H9 (cell line): ENCODE data around the gene PUM2. TPM values are rescaled to one million over a fixed set of nuclear protein-coding genes. Genes with fewer than 3 reads are reported as not detected.

Experiments used
- DNase-seq: peaks from one replicate; pipeline ENCODE4 v3.0.0-alpha.2; 2017
- H2AFZ ChIP-seq: one replicate; pipeline ENCODE4 v1.6.1; 2013; ENCODE audit warnings: mild to moderate bottlenecking, low read length, control low read depth, moderate library complexity
- H2AK5ac ChIP-seq: 2 replicates; pipeline ENCODE4 v1.6.1; 2013; ENCODE audit warnings: low read length, control low read depth, mixed read lengths; ENCODE audit not compliant: insufficient read length
- H2BK120ac ChIP-seq: one replicate; pipeline ENCODE4 v1.6.1; 2013; ENCODE audit warnings: low read depth, mild to moderate bottlenecking, low read length, control low read depth, inconsistent platforms; ENCODE audit not compliant: poor library complexity, severe bottlenecking
- H2BK12ac ChIP-seq: 2 replicates; pipeline ENCODE4 v1.6.1; 2013; ENCODE audit warnings: low read length, control low read depth, mixed read lengths, low read depth; ENCODE audit not compliant: insufficient read length
- H2BK15ac ChIP-seq: 2 replicates; pipeline ENCODE4 v1.6.1; 2013; ENCODE audit warnings: low read depth, low read length, control low read depth
- H2BK20ac ChIP-seq: one replicate; pipeline ENCODE4 v1.6.1; 2013; ENCODE audit warnings: low read depth, mild to moderate bottlenecking, low read length, control low read depth, inconsistent platforms; ENCODE audit not compliant: poor library complexity, severe bottlenecking
- H2BK5ac ChIP-seq: 2 replicates; pipeline ENCODE4 v1.6.1; 2013; ENCODE audit warnings: low read length, control low read depth, mixed read lengths; ENCODE audit not compliant: insufficient read length
- H3K14ac ChIP-seq: 2 replicates; pipeline ENCODE4 v1.6.1; 2013; ENCODE audit warnings: low read length, control low read depth; ENCODE audit not compliant: insufficient read depth
- H3K18ac ChIP-seq: 2 replicates; pipeline ENCODE4 v1.6.1; 2013; ENCODE audit warnings: low read depth, mild to moderate bottlenecking, mixed read lengths, low read length, control low read depth; ENCODE audit not compliant: insufficient read length
- H3K23ac ChIP-seq: 2 replicates; pipeline ENCODE4 v1.6.1; 2013; ENCODE audit warnings: low read length, control low read depth, mixed read lengths, low read depth; ENCODE audit not compliant: insufficient read length
- H3K23me2 ChIP-seq: 2 replicates; pipeline ENCODE4 v1.6.1; 2013; ENCODE audit warnings: low read depth, mild to moderate bottlenecking, mixed read lengths, low read length, control low read depth; ENCODE audit not compliant: insufficient read length, poor library complexity, severe bottlenecking
- H3K27ac ChIP-seq: 2 replicates; pipeline ENCODE4 v1.5.1; 2013; ENCODE audit warnings: low read length, control low read depth, mixed read lengths, low read depth; ENCODE audit not compliant: insufficient read length
- H3K27me3 ChIP-seq: 2 replicates; pipeline ENCODE4 v1.6.1; 2013; ENCODE audit warnings: low read length, control low read depth, inconsistent platforms; ENCODE audit not compliant: insufficient read depth
- H3K4ac ChIP-seq: 2 replicates; pipeline ENCODE4 v1.6.1; 2013; ENCODE audit warnings: low read depth, mild to moderate bottlenecking, control low read depth, inconsistent platforms, low read length, moderate library complexity
- H3K4me1 ChIP-seq: 2 replicates; pipeline ENCODE4 v1.6.1; 2013; ENCODE audit warnings: low read length, control low read depth, inconsistent platforms; ENCODE audit not compliant: insufficient read depth
- H3K4me2 ChIP-seq: 2 replicates; pipeline ENCODE4 v1.6.1; 2013; ENCODE audit warnings: low read length, control low read depth, mixed read lengths; ENCODE audit not compliant: insufficient read length, insufficient read depth
- H3K56ac ChIP-seq: 2 replicates; pipeline ENCODE4 v1.6.1; 2013; ENCODE audit warnings: low read depth, mild to moderate bottlenecking, mixed read lengths, low read length, control low read depth; ENCODE audit not compliant: insufficient read length
- H3K79me1 ChIP-seq: 2 replicates; pipeline ENCODE4 v1.6.1; 2013; ENCODE audit warnings: low read depth, mild to moderate bottlenecking, moderate library complexity, low read length, control low read depth, inconsistent platforms; ENCODE audit not compliant: insufficient read depth, poor library complexity, severe bottlenecking
- H3K79me2 ChIP-seq: 2 replicates; pipeline ENCODE4 v1.6.1; 2013; ENCODE audit warnings: low read length, control low read depth, inconsistent platforms; ENCODE audit not compliant: insufficient read depth
- H3K9ac ChIP-seq: 2 replicates; pipeline ENCODE4 v1.6.1; 2013; ENCODE audit warnings: low read length, control low read depth, mixed read lengths; ENCODE audit not compliant: insufficient read length; ENCODE audit errors: extremely low read depth
- H3K9me3 ChIP-seq: one replicate; pipeline ENCODE4 v1.6.1; 2013; ENCODE audit warnings: low read depth, low read length, inconsistent platforms; ENCODE audit not compliant: control insufficient read depth
- H3T11ph ChIP-seq: one replicate; pipeline ENCODE4 v1.6.1; 2013; ENCODE audit warnings: mild to moderate bottlenecking, low read length, control low read depth, inconsistent platforms
- H4K20me1 ChIP-seq: one replicate; pipeline ENCODE4 v1.6.1; 2013; ENCODE audit not compliant: control insufficient read depth, insufficient read length, insufficient read depth
- H4K5ac ChIP-seq: 2 replicates; pipeline ENCODE4 v1.6.1; 2013; ENCODE audit warnings: low read depth, mild to moderate bottlenecking, mixed read lengths, low read length, control low read depth; ENCODE audit not compliant: insufficient read length
- H4K8ac ChIP-seq: replicated peaks from 2 replicates; pipeline ENCODE4 v1.6.1; 2013; ENCODE audit warnings: low read length, control low read depth, mixed read lengths, low read depth; ENCODE audit not compliant: insufficient read length
- H4K91ac ChIP-seq: 2 replicates; pipeline ENCODE4 v1.6.1; 2013; ENCODE audit warnings: low read depth, mild to moderate bottlenecking, moderate library complexity, mixed read lengths, low read length, control low read depth; ENCODE audit not compliant: insufficient read length
- H3K27ac Mint-ChIP-seq, 3 experiments: 2 replicates in 2 of 3; 3 replicates in 1 of 3; pipeline ENCODE4 v1.8.0; 2020 to 2021; ENCODE audit warnings: mixed read lengths in 3 of 3, mild to moderate bottlenecking in 1 of 3, moderate library complexity in 1 of 3
- H3K27me3 Mint-ChIP-seq: 2 replicates; pipeline ENCODE4 v1.8.0; 2021; ENCODE audit warnings: low read depth, mild to moderate bottlenecking, moderate library complexity, mixed read lengths
- H3K36me3 Mint-ChIP-seq, 3 experiments: 2 replicates in 2 of 3; 3 replicates in 1 of 3; pipeline ENCODE4 v1.8.0; 2020 to 2021; ENCODE audit warnings: low read depth in 3 of 3, mixed read lengths in 3 of 3; ENCODE audit not compliant: insufficient read depth in 1 of 3
- H3K4me1 Mint-ChIP-seq, 2 experiments: 2 replicates each; pipeline ENCODE4 v1.8.0; 2020; ENCODE audit warnings: mixed read lengths in 2 of 2
- H3K4me3 Mint-ChIP-seq, 2 experiments: 2 replicates in 1 of 2; 3 replicates in 1 of 2; pipeline ENCODE4 v1.8.0; 2020 to 2021; ENCODE audit warnings: mild to moderate bottlenecking in 2 of 2, mixed read lengths in 2 of 2, moderate library complexity in 1 of 2
- H3K9me3 Mint-ChIP-seq, 2 experiments: 2 replicates in 1 of 2; 3 replicates in 1 of 2; pipeline ENCODE4 v1.8.0; 2020; ENCODE audit warnings: mild to moderate bottlenecking in 2 of 2, mixed read lengths in 2 of 2, moderate library complexity in 1 of 2
- CTCF ChIP-seq: fragments of 200-600 bp; sonication (generic); conservative IDR thresholded peaks from 3 replicates; pipeline ENCODE4 v1.8.0; 2021; ENCODE audit warnings: antibody characterized with exemption, mild to moderate bottlenecking
- WGBS: extraction: QIAGEN DNeasy Blood & Tissue Kit; methylation state at CpG from one replicate; pipeline ENCODE4 v1.1.7; 2013; ENCODE audit warnings: missing lambda C conversion rate, low lambda C conversion rate, mixed read lengths; ENCODE audit not compliant: insufficient read length; ENCODE audit errors: extremely low coverage; 5-methylcytosine and 5-hydroxymethylcytosine counted together
- total RNA-seq: library from RNA; stranded (reverse); gene quantifications from 2 replicates; pipeline ENCODE4 v1.2.1, GENCODE V29; 2021

The PUM2 gene
- total RNA-seq, 1 experiment from 2014 or later: 96.6 TPM

- H2BK20ac ChIP-seq: no peak overlapping the region
- H4K20me1 ChIP-seq: no peaks in the 10 kb centered on the region
- no peak overlapping the region for H3K27ac ChIP-seq
- no peak overlapping the region for H3K9ac ChIP-seq
- no peaks in the 10 kb centered on the region for H3K23me2 ChIP-seq
- H2BK5ac ChIP-seq: no peak overlapping the region
- H4K91ac ChIP-seq: no peak overlapping the region
- H3K27me3 ChIP-seq: no peaks in the 10 kb centered on the region
- H4K8ac ChIP-seq: no peak overlapping the region
- H4K5ac ChIP-seq: no peak overlapping the region
- H2BK12ac ChIP-seq: no peak overlapping the region
- H3K4ac ChIP-seq: no peak overlapping the region
- H2BK15ac ChIP-seq: no peak overlapping the region
- H3K56ac ChIP-seq: no peak overlapping the region
- H3K79me1 ChIP-seq: peaks cover 6% of the 10 kb centered on the region
- no peak overlapping the region; a peak in 1 of 5 replicates for H3K4me3 Mint-ChIP-seq
- H3K9me3 Mint-ChIP-seq: no peaks in the 10 kb centered on the region
- no peak overlapping the region for H2AK5ac ChIP-seq
- TF ChIP-seq CTCF: no peak
- peak overlapping the region in 2 of 3 experiments; percentile 71 to 73; a peak in 2 of 7 replicates for H3K27ac Mint-ChIP-seq
- H3T11ph ChIP-seq: no peak overlapping the region
- H3K9me3 ChIP-seq: no peaks in the 10 kb centered on the region
- no peak overlapping the region for H3K23ac ChIP-seq
- H3K4me1 Mint-ChIP-seq: peaks cover 37 to 48% of the 10 kb centered on the region in 2 experiments
- H2AFZ ChIP-seq: no peak overlapping the region
- no peak overlapping the region for H3K18ac ChIP-seq
- peaks cover 4% of the 10 kb centered on the region; the same call in 1 of the 2 replicates for H3K79me2 ChIP-seq
- no peaks in the 10 kb centered on the region for H3K4me1 ChIP-seq
- DNase-seq: no peak
- H3K4me2 ChIP-seq: no peak overlapping the region
- WGBS: no CpG with 5 or more reads among the region's 11 CpGs
- H2BK120ac ChIP-seq: no peak overlapping the region
- peaks cover 35 to 54% (median 46%) of the 10 kb centered on the region in 3 experiments for H3K36me3 Mint-ChIP-seq
- H3K14ac ChIP-seq: no peak overlapping the region
- H3K27me3 Mint-ChIP-seq: no peaks in the 10 kb centered on the region
Observed at GRCh38 chr2:20322527-20323300, 27.9 kb downstream of the PUM2 start.
